ENCODE data around the gene TRIM67. TPM values are rescaled to one million over a fixed set of nuclear protein-coding genes. Genes with fewer than 3 reads are reported as not detected.

The TRIM67 gene
- total RNA-seq, 1 experiment from 2014 or later, result 0.08 TPM

DNA sequence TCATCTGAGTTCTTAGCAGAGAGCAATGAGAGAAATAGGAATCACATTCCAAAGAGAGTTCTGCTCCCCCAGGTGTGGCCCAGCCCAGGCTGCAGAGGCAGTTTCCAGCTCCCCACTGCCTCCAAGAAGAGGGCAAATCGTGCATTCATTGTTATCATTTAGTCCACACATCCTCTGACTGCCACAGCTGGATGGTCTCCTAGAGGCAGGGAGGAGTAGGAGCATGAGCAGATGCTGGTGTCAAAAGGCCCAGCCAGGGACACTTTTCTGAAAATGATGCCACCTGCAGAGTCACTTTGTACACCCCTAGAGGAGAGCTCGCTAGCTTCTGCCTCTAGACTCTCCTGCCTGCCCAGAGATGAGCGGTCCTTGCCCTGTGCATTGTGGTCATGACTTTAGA is 45.6 kb downstream of the TRIM67 start:
- TF ChIP-seq, protein P1, sequence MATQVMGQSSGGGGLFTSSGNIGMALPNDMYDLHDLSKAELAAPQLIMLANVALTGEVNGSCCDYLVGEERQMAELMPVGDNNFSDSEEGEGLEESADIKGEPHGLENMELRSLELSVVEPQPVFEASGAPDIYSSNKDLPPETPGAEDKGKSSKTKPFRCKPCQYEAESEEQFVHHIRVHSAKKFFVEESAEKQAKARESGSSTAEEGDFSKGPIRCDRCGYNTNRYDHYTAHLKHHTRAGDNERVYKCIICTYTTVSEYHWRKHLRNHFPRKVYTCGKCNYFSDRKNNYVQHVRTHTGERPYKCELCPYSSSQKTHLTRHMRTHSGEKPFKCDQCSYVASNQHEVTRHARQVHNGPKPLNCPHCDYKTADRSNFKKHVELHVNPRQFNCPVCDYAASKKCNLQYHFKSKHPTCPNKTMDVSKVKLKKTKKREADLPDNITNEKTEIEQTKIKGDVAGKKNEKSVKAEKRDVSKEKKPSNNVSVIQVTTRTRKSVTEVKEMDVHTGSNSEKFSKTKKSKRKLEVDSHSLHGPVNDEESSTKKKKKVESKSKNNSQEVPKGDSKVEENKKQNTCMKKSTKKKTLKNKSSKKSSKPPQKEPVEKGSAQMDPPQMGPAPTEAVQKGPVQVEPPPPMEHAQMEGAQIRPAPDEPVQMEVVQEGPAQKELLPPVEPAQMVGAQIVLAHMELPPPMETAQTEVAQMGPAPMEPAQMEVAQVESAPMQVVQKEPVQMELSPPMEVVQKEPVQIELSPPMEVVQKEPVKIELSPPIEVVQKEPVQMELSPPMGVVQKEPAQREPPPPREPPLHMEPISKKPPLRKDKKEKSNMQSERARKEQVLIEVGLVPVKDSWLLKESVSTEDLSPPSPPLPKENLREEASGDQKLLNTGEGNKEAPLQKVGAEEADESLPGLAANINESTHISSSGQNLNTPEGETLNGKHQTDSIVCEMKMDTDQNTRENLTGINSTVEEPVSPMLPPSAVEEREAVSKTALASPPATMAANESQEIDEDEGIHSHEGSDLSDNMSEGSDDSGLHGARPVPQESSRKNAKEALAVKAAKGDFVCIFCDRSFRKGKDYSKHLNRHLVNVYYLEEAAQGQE (IDR thresholded peaks at IDR 0.05; ENCODE audit: insufficient read depth in 1 of 2, low read depth in 2 of 2, low read length in 1 of 2), result no peak
- TF ChIP-seq SIN3A (IDR thresholded peaks at IDR 0.05; ENCODE audit: borderline replicate concordance, insufficient read depth, low read depth, low read length), result no peak
- TF ChIP-seq TCF7L2 (IDR thresholded peaks at IDR 0.05; ENCODE audit: low read depth, low read length), result no peak
- TF ChIP-seq, protein P2, sequence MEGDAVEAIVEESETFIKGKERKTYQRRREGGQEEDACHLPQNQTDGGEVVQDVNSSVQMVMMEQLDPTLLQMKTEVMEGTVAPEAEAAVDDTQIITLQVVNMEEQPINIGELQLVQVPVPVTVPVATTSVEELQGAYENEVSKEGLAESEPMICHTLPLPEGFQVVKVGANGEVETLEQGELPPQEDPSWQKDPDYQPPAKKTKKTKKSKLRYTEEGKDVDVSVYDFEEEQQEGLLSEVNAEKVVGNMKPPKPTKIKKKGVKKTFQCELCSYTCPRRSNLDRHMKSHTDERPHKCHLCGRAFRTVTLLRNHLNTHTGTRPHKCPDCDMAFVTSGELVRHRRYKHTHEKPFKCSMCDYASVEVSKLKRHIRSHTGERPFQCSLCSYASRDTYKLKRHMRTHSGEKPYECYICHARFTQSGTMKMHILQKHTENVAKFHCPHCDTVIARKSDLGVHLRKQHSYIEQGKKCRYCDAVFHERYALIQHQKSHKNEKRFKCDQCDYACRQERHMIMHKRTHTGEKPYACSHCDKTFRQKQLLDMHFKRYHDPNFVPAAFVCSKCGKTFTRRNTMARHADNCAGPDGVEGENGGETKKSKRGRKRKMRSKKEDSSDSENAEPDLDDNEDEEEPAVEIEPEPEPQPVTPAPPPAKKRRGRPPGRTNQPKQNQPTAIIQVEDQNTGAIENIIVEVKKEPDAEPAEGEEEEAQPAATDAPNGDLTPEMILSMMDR (IDR thresholded peaks at IDR 0.05), result no peak
- no peak for TF ChIP-seq POLR2AphosphoS5 (IDR thresholded peaks at IDR 0.05; ENCODE audit: low read depth, low read length)
- POLR2A ChIA-PET, result interaction anchor here (0.7 kb wide), 1 partner anchor 406 kb away, joined by 7 read pairs; no protein-coding TSS in a partner anchor
- Histone ChIP-seq H3K4me3 (ENCODE audit: low read depth in 2 of 2, low read length in 2 of 2) (no peak overlapping the region), H3K9me3 (ENCODE audit: control insufficient read depth, insufficient read depth, low read depth, low read length) (no peaks in the 10 kb centered on the region), H3K27ac (ENCODE audit: low read length) (no peak overlapping the region), H3K4me1 (ENCODE audit: control insufficient read depth, insufficient read depth, low read length) (0 out of 2 replicates have a peak, but pooled peaks cover 3% of the 10 kb centered on the region), H3K27me3 (ENCODE audit: control insufficient read depth, insufficient read depth, low read length) (peaks cover 5% of the 10 kb centered on the region; the same call in 1 of the 2 replicates), H3K36me3 (ENCODE audit: control insufficient read depth, insufficient read depth, low read length) (no peaks in the 10 kb centered on the region)
- DNase-seq (ENCODE audit: low read depth, low spot score) (no peak), ATAC-seq (no peak)
- no TSS peak for BruUV-seq (replicated peaks)
- intact Hi-C loops (cut with micrococcal nuclease; ENCODE audit: unreplicated experiment), result no loop called here
- CTCF ChIA-PET, result no interaction called here
- in situ Hi-C loops (cut with HindIII; ENCODE audit: low pct_unique_long_range_greater_than_20kb, low sequenced_read_pairs), result no loop called here

DNA sequence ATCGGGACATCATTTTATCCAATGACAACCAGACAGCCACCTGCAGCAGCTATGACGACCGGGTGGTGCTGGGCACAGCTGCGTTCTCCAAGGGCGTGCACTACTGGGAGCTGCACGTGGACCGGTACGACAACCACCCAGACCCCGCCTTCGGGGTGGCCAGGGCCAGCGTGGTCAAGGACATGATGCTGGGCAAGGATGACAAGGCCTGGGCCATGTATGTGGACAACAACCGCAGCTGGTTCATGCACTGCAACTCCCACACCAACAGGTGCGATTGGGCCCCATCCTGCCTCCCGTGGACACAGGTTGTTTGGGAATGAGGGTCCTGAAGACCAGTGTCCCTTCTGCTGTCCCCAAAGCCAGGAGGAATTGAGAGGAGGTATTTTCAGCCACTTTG is 47.1 kb downstream of the TRIM67 start:
- Histone ChIP-seq H3K27me3 (ENCODE audit: control insufficient read depth, insufficient read depth, low read length) (peaks cover 5% of the 10 kb centered on the region; the same call in 1 of the 2 replicates), H3K4me3 (ENCODE audit: low read depth in 2 of 2, low read length in 2 of 2) (no peak overlapping the region), H3K27ac (ENCODE audit: low read length) (no peak overlapping the region), H3K36me3 (ENCODE audit: control insufficient read depth, insufficient read depth, low read length) (no peaks in the 10 kb centered on the region), H3K9me3 (ENCODE audit: control insufficient read depth, insufficient read depth, low read depth, low read length) (no peaks in the 10 kb centered on the region), H3K4me1 (ENCODE audit: control insufficient read depth, insufficient read depth, low read length) (0 out of 2 replicates have a peak, but pooled peaks cover 3% of the 10 kb centered on the region)
- TF ChIP-seq, protein P2 (IDR thresholded peaks at IDR 0.05), result no peak
- TF ChIP-seq, protein P1 (IDR thresholded peaks at IDR 0.05; ENCODE audit: insufficient read depth in 1 of 2, low read depth in 2 of 2, low read length in 1 of 2), result no peak
- TF ChIP-seq TCF7L2 (IDR thresholded peaks at IDR 0.05; ENCODE audit: low read depth, low read length) (no peak), POLR2AphosphoS5 (IDR thresholded peaks at IDR 0.05; ENCODE audit: low read depth, low read length) (no peak), SIN3A (IDR thresholded peaks at IDR 0.05; ENCODE audit: borderline replicate concordance, insufficient read depth, low read depth, low read length) (no peak)
- intact Hi-C loops (cut with micrococcal nuclease; ENCODE audit: unreplicated experiment) (no loop called here), in situ Hi-C loops (cut with HindIII; ENCODE audit: low pct_unique_long_range_greater_than_20kb, low sequenced_read_pairs) (no loop called here)
- DNase-seq (ENCODE audit: low read depth, low spot score) (no peak), ATAC-seq (no peak)
- ChIA-PET CTCF (no interaction called here), POLR2A (no interaction called here)
- BruUV-seq (replicated peaks), result no TSS peak

All from Panc1 (cell line).